ENCODE measurements around the gene SAXO1. TPM values are rescaled to one million over a fixed set of nuclear protein-coding genes. Genes with fewer than 3 reads are reported as not detected.

Gene SAXO1
- total RNA-seq, 5 donors from 2014 or later (not counting 1 experiment from before 2014, with no cell fraction given) = 0.19 to 0.79 (median 0.41) TPM; not detected in 1

GRCh38 chr9:18907927-18908625, 124.9 kb downstream of the SAXO1 start:
- Histone ChIP-seq H3K36me3 (ENCODE audit: control insufficient read depth in 2 of 2, extremely low read depth in 1 of 2, insufficient read depth in 1 of 2, low read length in 1 of 2) (no peaks in the 10 kb centered on the region), H3K4me3 (ENCODE audit: control insufficient read depth in 1 of 2, extremely low read depth in 1 of 2, low read length in 1 of 2) (no peak overlapping the region), H3K9me3 (no peaks in the 10 kb centered on the region), H3K27ac (ENCODE audit: low read length) (no peak overlapping the region), H3K27me3 (replicated peaks in 1 of 2; ENCODE audit: control insufficient read depth in 2 of 2, extremely low read depth in 1 of 2, insufficient read depth in 2 of 2, low read length in 1 of 2) (peaks cover 0 to 28% of the 10 kb centered on the region in 2 experiments), H3K4me1 (ENCODE audit: control insufficient read depth in 1 of 2, extremely low read depth in 1 of 2, insufficient read depth in 2 of 2, low read length in 2 of 2) (peaks cover 0 to 13% of the 10 kb centered on the region in 2 experiments)
- ChIA-PET CTCF (no interaction called here), POLR2A (no interaction called here)
- Mint-ChIP-seq H3K9me3 (peaks cover 0 to 4% (median 0%) of the 10 kb centered on the region in 3 donors), H3K36me3 (no peaks in the 10 kb centered on the region), H3K4me3 (no peak overlapping the region), H3K4me1 (no peaks in the 10 kb centered on the region), H3K27me3 (peaks cover 6 to 13% of the 10 kb centered on the region in 2 donors), H3K27ac (no peak overlapping the region)
- ATAC-seq (replicated peaks in 1 of 4) (no peak), DNase-seq (no peak)
- WGBS (ENCODE audit: insufficient coverage) = 83% methylated on average over 7 of the region's 15 CpGs

- H3K36me3 Mint-ChIP-seq = no peaks in the 10 kb centered on the region
- Histone ChIP-seq H3K4me1 (ENCODE audit: control insufficient read depth in 1 of 2, extremely low read depth in 1 of 2, insufficient read depth in 2 of 2, low read length in 2 of 2) (peaks cover 0 to 13% of the 10 kb centered on the region in 2 experiments), H3K27me3 (replicated peaks in 1 of 2; ENCODE audit: control insufficient read depth in 2 of 2, extremely low read depth in 1 of 2, insufficient read depth in 2 of 2, low read length in 1 of 2) (peaks cover 0 to 26% of the 10 kb centered on the region in 2 experiments), H3K36me3 (ENCODE audit: control insufficient read depth in 2 of 2, extremely low read depth in 1 of 2, insufficient read depth in 1 of 2, low read length in 1 of 2) (no peaks in the 10 kb centered on the region), H3K27ac (ENCODE audit: low read length) (no peak overlapping the region), H3K9me3 (no peaks in the 10 kb centered on the region), H3K4me3 (ENCODE audit: control insufficient read depth in 1 of 2, extremely low read depth in 1 of 2, low read length in 1 of 2) (no peak overlapping the region)
- no peaks in the 10 kb centered on the region for H3K4me1 Mint-ChIP-seq
- H3K27ac Mint-ChIP-seq = no peak overlapping the region
- H3K4me3 Mint-ChIP-seq = no peak overlapping the region
- peaks cover 6 to 13% of the 10 kb centered on the region in 2 donors for H3K27me3 Mint-ChIP-seq
- ChIA-PET CTCF (no interaction called here), POLR2A (no interaction called here)
- WGBS (ENCODE audit: insufficient coverage) = 95% methylated on average over 5 of the region's 9 CpGs
- DNase-seq = no peak
- peaks cover 6 to 12% (median 8%) of the 10 kb centered on the region in 3 donors for H3K9me3 Mint-ChIP-seq
- no peak for ATAC-seq (replicated peaks in 1 of 4)
Observed at GRCh38 chr9:18906656-18907395, 126.2 kb downstream of the SAXO1 start.

- POLR2A ChIA-PET = no interaction called here
Observed at GRCh38 chr9:18905883-18906629, 127.0 kb downstream of the SAXO1 start.

GRCh38 chr9:18905028-18905882, 127.8 kb downstream of the SAXO1 start:
- Histone ChIP-seq H3K4me1 (ENCODE audit: control insufficient read depth in 1 of 2, extremely low read depth in 1 of 2, insufficient read depth in 2 of 2, low read length in 2 of 2) (peaks cover 0 to 6% of the 10 kb centered on the region in 2 experiments), H3K27me3 (replicated peaks in 1 of 2; ENCODE audit: control insufficient read depth in 2 of 2, extremely low read depth in 1 of 2, insufficient read depth in 2 of 2, low read length in 1 of 2) (peaks cover 0 to 24% of the 10 kb centered on the region in 2 experiments), H3K36me3 (ENCODE audit: control insufficient read depth in 2 of 2, extremely low read depth in 1 of 2, insufficient read depth in 1 of 2, low read length in 1 of 2) (no peaks in the 10 kb centered on the region), H3K9me3 (no peaks in the 10 kb centered on the region), H3K27ac (ENCODE audit: low read length) (no peak overlapping the region), H3K4me3 (ENCODE audit: control insufficient read depth in 1 of 2, extremely low read depth in 1 of 2, low read length in 1 of 2) (no peak overlapping the region)
- H3K27ac Mint-ChIP-seq = no peak overlapping the region
- H3K4me1 Mint-ChIP-seq = no peaks in the 10 kb centered on the region
- CTCF ChIA-PET = no interaction called here
- 92% methylated on average over 4 of the region's 11 CpGs for WGBS (ENCODE audit: insufficient coverage)
- POLR2A ChIA-PET = no interaction called here
- DNase-seq (no peak), ATAC-seq (replicated peaks in 1 of 4) (no peak)
- H3K36me3 Mint-ChIP-seq = no peaks in the 10 kb centered on the region
- peaks cover 9 to 21% (median 9%) of the 10 kb centered on the region in 3 donors for H3K9me3 Mint-ChIP-seq
- no peak overlapping the region for H3K4me3 Mint-ChIP-seq
- peaks cover 3 to 13% of the 10 kb centered on the region in 2 donors for H3K27me3 Mint-ChIP-seq

More at GRCh38 chr9:18905883-18906629, 127.0 kb downstream of the SAXO1 start:
- CTCF ChIA-PET = no interaction called here
- Mint-ChIP-seq H3K4me3 (no peak overlapping the region), H3K4me1 (no peaks in the 10 kb centered on the region), H3K27ac (no peak overlapping the region), H3K9me3 (peaks cover 9 to 20% (median 9%) of the 10 kb centered on the region in 3 donors), H3K36me3 (no peaks in the 10 kb centered on the region), H3K27me3 (peaks cover 4 to 13% of the 10 kb centered on the region in 2 donors)
- Histone ChIP-seq H3K36me3 (ENCODE audit: control insufficient read depth in 2 of 2, extremely low read depth in 1 of 2, insufficient read depth in 1 of 2, low read length in 1 of 2) (no peaks in the 10 kb centered on the region), H3K4me1 (ENCODE audit: control insufficient read depth in 1 of 2, extremely low read depth in 1 of 2, insufficient read depth in 2 of 2, low read length in 2 of 2) (peaks cover 0 to 11% of the 10 kb centered on the region in 2 experiments), H3K9me3 (no peaks in the 10 kb centered on the region), H3K27me3 (replicated peaks in 1 of 2; ENCODE audit: control insufficient read depth in 2 of 2, extremely low read depth in 1 of 2, insufficient read depth in 2 of 2, low read length in 1 of 2) (peaks cover 0 to 24% of the 10 kb centered on the region in 2 experiments), H3K27ac (ENCODE audit: low read length) (no peak overlapping the region), H3K4me3 (ENCODE audit: control insufficient read depth in 1 of 2, extremely low read depth in 1 of 2, low read length in 1 of 2) (no peak overlapping the region)
- no peak for DNase-seq
- 71% methylated on average over 3 of the region's 9 CpGs for WGBS (ENCODE audit: insufficient coverage)
- no peak for ATAC-seq (replicated peaks in 1 of 4)

GRCh38 chr9:18903450-18903849, 129.6 kb downstream of the SAXO1 start:
- no peaks in the 10 kb centered on the region for H3K36me3 Mint-ChIP-seq
- POLR2A ChIA-PET = no interaction called here

More at GRCh38 chr9:18903450-18903849, 129.6 kb downstream of the SAXO1 start:
- Histone ChIP-seq H3K27ac (ENCODE audit: low read length) (no peak overlapping the region), H3K9me3 (no peaks in the 10 kb centered on the region), H3K27me3 (replicated peaks in 1 of 2; ENCODE audit: control insufficient read depth in 2 of 2, extremely low read depth in 1 of 2, insufficient read depth in 2 of 2, low read length in 1 of 2) (peaks cover 0 to 13% of the 10 kb centered on the region in 2 experiments), H3K4me1 (ENCODE audit: control insufficient read depth in 1 of 2, extremely low read depth in 1 of 2, insufficient read depth in 2 of 2, low read length in 2 of 2) (peaks cover 0 to 4% of the 10 kb centered on the region in 2 experiments), H3K4me3 (ENCODE audit: control insufficient read depth in 1 of 2, extremely low read depth in 1 of 2, low read length in 1 of 2) (no peak overlapping the region), H3K36me3 (ENCODE audit: control insufficient read depth in 2 of 2, extremely low read depth in 1 of 2, insufficient read depth in 1 of 2, low read length in 1 of 2) (no peaks in the 10 kb centered on the region)
- Mint-ChIP-seq H3K27ac (no peak overlapping the region), H3K27me3 (peaks cover 0 to 7% of the 10 kb centered on the region in 2 donors), H3K9me3 (peaks cover 9 to 25% (median 9%) of the 10 kb centered on the region in 3 donors), H3K4me1 (no peaks in the 10 kb centered on the region), H3K4me3 (no peak overlapping the region)
- DNase-seq (no peak), ATAC-seq (replicated peaks in 1 of 4) (no peak)
- 80% methylated on average over 1 of the region's 2 CpGs for WGBS (ENCODE audit: insufficient coverage)
- CTCF ChIA-PET = no interaction called here
